ENCODE measurements around the gene GJB1. TPM values are rescaled to one million over a fixed set of nuclear protein-coding genes. Genes with fewer than 3 reads are reported as not detected.

Gene GJB1
- 1 to 10 TPM in 2 of 3 donors, not detected in 1; 1.8 to 6.9 TPM for total RNA-seq

- Histone ChIP-seq H3K36me3 (no peaks in the 10 kb centered on the region), H3K27ac (no peak within 1 kb of the TSS), H3K9me3 (no peaks in the 10 kb centered on the region), H3K4me1 (no peaks in the 10 kb centered on the region), H3K4me3 (no peak within 1 kb of the TSS), H3K27me3 (peaks cover 0 to 56% of the 10 kb centered on the region in 2 donors)
- intact Hi-C loops (cut with DNase I; ENCODE audit: low total_unique reads) = loop anchor here (5.0 kb wide), 1 partner anchor 194 kb away; no protein-coding TSS in a partner anchor
- no peak for DNase-seq (ENCODE audit: low spot score in 2 of 2)
- TF ChIP-seq POLR2AphosphoS5 (IDR thresholded peaks at IDR 0.05) = no peak
- no peak for TF ChIP-seq POLR2A (IDR thresholded peaks at IDR 0.05)
- TF ChIP-seq CTCF (IDR thresholded peaks at IDR 0.05) = no peak
Observed at GRCh38 chrX:71222929-71223328, at the start of gene GJB1. Gene GJB1, plus strand, starts transcription at chrX:71223224. Its CDS starts 484 bp downstream, at chrX:71223708.

- Histone ChIP-seq H3K4me3 (no peak overlapping the region), H3K27ac (no peak overlapping the region), H3K27me3 (peaks cover 0 to 23% of the 10 kb centered on the region in 2 donors), H3K9me3 (no peaks in the 10 kb centered on the region), H3K4me1 (no peaks in the 10 kb centered on the region), H3K36me3 (no peaks in the 10 kb centered on the region)
- no peak for TF ChIP-seq POLR2AphosphoS5 (IDR thresholded peaks at IDR 0.05)
- no peak for TF ChIP-seq POLR2A (IDR thresholded peaks at IDR 0.05)
- no peak for TF ChIP-seq CTCF (IDR thresholded peaks at IDR 0.05)
- intact Hi-C loops (cut with DNase I; ENCODE audit: low total_unique reads) = no loop called here
- DNase-seq (ENCODE audit: low spot score in 2 of 2) = no peak
Observed at GRCh38 chrX:71173440-71173839, 49.6 kb upstream of the GJB1 start.

GRCh38 chrX:71174795-71175194 lies 48.2 kb upstream of the GJB1 start:
- no peak for DNase-seq (ENCODE audit: low spot score in 2 of 2)
- TF ChIP-seq CTCF (IDR thresholded peaks at IDR 0.05) (no peak), POLR2A (IDR thresholded peaks at IDR 0.05) (no peak), POLR2AphosphoS5 (IDR thresholded peaks at IDR 0.05) (no peak)
- intact Hi-C loops (cut with DNase I; ENCODE audit: low total_unique reads) = no loop called here

GRCh38 chrX:71175531-71175930 lies 47.5 kb upstream of the GJB1 start:
- Histone ChIP-seq H3K27ac (no peak overlapping the region), H3K36me3 (no peaks in the 10 kb centered on the region), H3K4me1 (no peaks in the 10 kb centered on the region), H3K4me3 (no peak overlapping the region), H3K9me3 (no peaks in the 10 kb centered on the region), H3K27me3 (peaks cover 0 to 23% of the 10 kb centered on the region in 2 donors)
- intact Hi-C loops (cut with DNase I; ENCODE audit: low total_unique reads) = no loop called here
- TF ChIP-seq POLR2A (IDR thresholded peaks at IDR 0.05) (no peak), CTCF (IDR thresholded peaks at IDR 0.05) (no peak), POLR2AphosphoS5 (IDR thresholded peaks at IDR 0.05) (no peak)
- DNase-seq (ENCODE audit: low spot score in 2 of 2) = no peak

More at GRCh38 chrX:71174795-71175194, 48.2 kb upstream of the GJB1 start:
- H3K36me3 ChIP-seq = no peaks in the 10 kb centered on the region
- no peaks in the 10 kb centered on the region for H3K4me1 ChIP-seq
- no peak overlapping the region for H3K4me3 ChIP-seq
- no peak overlapping the region for H3K27ac ChIP-seq
- peaks cover 0 to 24% of the 10 kb centered on the region in 2 donors for H3K27me3 ChIP-seq
- no peaks in the 10 kb centered on the region for H3K9me3 ChIP-seq

GRCh38 chrX:71177327-71177726 lies 45.7 kb upstream of the GJB1 start:
- H3K4me3 ChIP-seq = no peak overlapping the region
- intact Hi-C loops (cut with DNase I; ENCODE audit: low total_unique reads) = no loop called here
- no peaks in the 10 kb centered on the region for H3K36me3 ChIP-seq
- DNase-seq (ENCODE audit: low spot score in 2 of 2) = no peak
- H3K4me1 ChIP-seq = no peaks in the 10 kb centered on the region
- no peaks in the 10 kb centered on the region for H3K9me3 ChIP-seq
- H3K27ac ChIP-seq = peak overlapping the region in 1 of 2 donors; percentile 19
- peaks cover 0 to 23% of the 10 kb centered on the region in 2 donors for H3K27me3 ChIP-seq
- no peak for TF ChIP-seq POLR2A (IDR thresholded peaks at IDR 0.05)
- no peak for TF ChIP-seq POLR2AphosphoS5 (IDR thresholded peaks at IDR 0.05)
- no peak for TF ChIP-seq CTCF (IDR thresholded peaks at IDR 0.05)

Data from breast epithelium (tissue), 4 donors.